Mesothelial cell of epicardium (in vitro differentiated cells): ENCODE data around the gene FGD3. TPM values are rescaled to one million over a fixed set of nuclear protein-coding genes. Genes with fewer than 3 reads are reported as not detected.
A peak's percentile ranks its signal among the peaks of the same experiment; 100 is the strongest.
"Not testable (repeated sequence)": the region's sequence is repeated elsewhere in the genome, so short reads cannot be mapped to it uniquely, and the experiment has no call there.

Experiments used
- DNase-seq, 2 experiments: peaks; one replicate each; pipeline ENCODE4 v3.0.0; 2021; ENCODE audit warnings: low spot score in 2 of 2; ENCODE audit not compliant: unreplicated experiment in 2 of 2
- H3K27ac Mint-ChIP-seq: 2 replicates; pipeline ENCODE4 v1.8.0; 2021; ENCODE audit warnings: mixed read lengths
- H3K27me3 Mint-ChIP-seq: 2 replicates; pipeline ENCODE4 v1.8.0; 2021; ENCODE audit warnings: low read depth, mixed read lengths
- H3K36me3 Mint-ChIP-seq: 2 replicates; pipeline ENCODE4 v1.8.0; 2021; ENCODE audit warnings: mixed read lengths
- H3K4me1 Mint-ChIP-seq: 2 replicates; pipeline ENCODE4 v1.8.0; 2021; ENCODE audit warnings: mixed read lengths
- H3K4me3 Mint-ChIP-seq: 2 replicates; pipeline ENCODE4 v1.8.0; 2021; ENCODE audit warnings: mild to moderate bottlenecking, moderate library complexity, mixed read lengths
- H3K9me3 Mint-ChIP-seq: 2 replicates; pipeline ENCODE4 v1.8.0; 2021; ENCODE audit warnings: mixed read lengths
- CTCF ChIP-seq: fragments of 200-600 bp; sonication (generic); IDR thresholded peaks from one replicate; pipeline ENCODE4 v1.5.0; 2021; ENCODE audit warnings: antibody characterized with exemption; ENCODE audit not compliant: unreplicated experiment
- total RNA-seq: library from RNA; stranded (reverse); gene quantifications from 3 replicates; pipeline ENCODE4 v1.2.1, GENCODE V29; 2021

FGD3 gene
- total RNA-seq, 1 donor from 2014 or later: 36.3 TPM

GRCh38 chr9:92988215-92988768 lies 41.0 kb downstream of the FGD3 start:
- Mint-ChIP-seq H3K9me3 (peaks cover 75% of the 10 kb centered on the region), H3K4me1 (peaks cover 18% of the 10 kb centered on the region), H3K36me3 (peaks cover 81% of the 10 kb centered on the region), H3K27ac (no peak overlapping the region), H3K4me3 (no peak overlapping the region), H3K27me3 (no peaks in the 10 kb centered on the region)
- no peak for TF ChIP-seq CTCF
- no peak for DNase-seq

- no peak overlapping the region for H3K4me3 Mint-ChIP-seq
- no peaks in the 10 kb centered on the region for H3K27me3 Mint-ChIP-seq
- H3K9me3 Mint-ChIP-seq: peaks cover 70% of the 10 kb centered on the region
- DNase-seq: no peak
- peaks cover 82% of the 10 kb centered on the region for H3K36me3 Mint-ChIP-seq
- H3K27ac Mint-ChIP-seq: no peak overlapping the region
- H3K4me1 Mint-ChIP-seq: peaks cover 18% of the 10 kb centered on the region
- TF ChIP-seq CTCF: no peak
Observed at GRCh38 chr9:92989561-92989960, 42.2 kb downstream of the FGD3 start.

GRCh38 chr9:92990461-92990860 lies 43.1 kb downstream of the FGD3 start:
- Mint-ChIP-seq H3K9me3 (peaks cover 71% of the 10 kb centered on the region), H3K36me3 (peaks cover 82% of the 10 kb centered on the region), H3K27ac (no peak overlapping the region), H3K27me3 (no peaks in the 10 kb centered on the region), H3K4me1 (peaks cover 18% of the 10 kb centered on the region), H3K4me3 (no peak overlapping the region)
- TF ChIP-seq CTCF: no peak
- no peak for DNase-seq

GRCh38 chr9:92992549-92992948 lies 45.2 kb downstream of the FGD3 start:
- H3K27me3 Mint-ChIP-seq: no peaks in the 10 kb centered on the region
- DNase-seq: no peak
- H3K4me3 Mint-ChIP-seq: no peak overlapping the region
- no peak overlapping the region for H3K27ac Mint-ChIP-seq
- H3K36me3 Mint-ChIP-seq: peaks cover 83% of the 10 kb centered on the region
- H3K4me1 Mint-ChIP-seq: peaks cover 9% of the 10 kb centered on the region
- peaks cover 75% of the 10 kb centered on the region for H3K9me3 Mint-ChIP-seq
- no peak for TF ChIP-seq CTCF

- H3K27ac Mint-ChIP-seq, H3K4me3 Mint-ChIP-seq, DNase-seq, H3K27me3 Mint-ChIP-seq: not testable (repeated sequence)
- Mint-ChIP-seq H3K4me1 (peaks cover 11% of the 10 kb centered on the region), H3K9me3 (peaks cover 42% of the 10 kb centered on the region), H3K36me3 (peaks cover 66% of the 10 kb centered on the region)
Observed at GRCh38 chr9:92998871-92999270, 51.5 kb downstream of the FGD3 start.

GRCh38 chr9:93001031-93001430 lies 53.7 kb downstream of the FGD3 start:
- Mint-ChIP-seq H3K4me3 (no peak overlapping the region), H3K9me3 (peaks cover 30% of the 10 kb centered on the region), H3K27me3 (no peaks in the 10 kb centered on the region), H3K4me1 (peaks cover 11% of the 10 kb centered on the region), H3K36me3 (peaks cover 54% of the 10 kb centered on the region), H3K27ac (peak overlapping the region; percentile 1)
- TF ChIP-seq CTCF: no peak
- no peak for DNase-seq
